CD4-positive, alpha-beta T cell treated with Interleukin-21 for 1 hour (primary cell): Measurements from ENCODE around the gene DPH7.
"Not testable (repeated sequence)": the region's sequence is repeated elsewhere in the genome, so short reads cannot be mapped to it uniquely, and the experiment has no call there.

Experiments used
- DNase-seq: peaks from one replicate; pipeline ENCODE4 v3.0.0-alpha.2; 2020

DPH7 gene

GRCh38 chr9:137578518-137579258, at the start of gene DPH7:
Gene DPH7, minus strand, starts transcription at chr9:137578925. Its CDS starts 148 bp downstream, at chr9:137578777.
- peak; percentile 94 for DNase-seq

GRCh38 chr9:137627406-137627805, 48.7 kb upstream of the DPH7 start:
- DNase-seq = not testable (repeated sequence)

- DNase-seq = no peak
Measured at GRCh38 chr9:137626464-137626863, 47.7 kb upstream of the DPH7 start.

- not testable (repeated sequence) for DNase-seq
Measured at GRCh38 chr9:137622211-137622610, 43.5 kb upstream of the DPH7 start.

- DNase-seq = peak; percentile 41
Measured at GRCh38 chr9:137621131-137621757, 42.5 kb upstream of the DPH7 start.

- DNase-seq = no peak
Measured at GRCh38 chr9:137620581-137620980, 41.9 kb upstream of the DPH7 start.

- DNase-seq = no peak
Measured at GRCh38 chr9:137620048-137620405, 41.3 kb upstream of the DPH7 start.

- DNase-seq = peak; percentile 40
Measured at GRCh38 chr9:137619240-137620047, 40.7 kb upstream of the DPH7 start.

GRCh38 chr9:137618105-137619067, 39.7 kb upstream of the DPH7 start, which contains the start of gene EHMT1:
Gene EHMT1, plus strand, starts transcription at chr9:137619005. Its CDS starts 24 bp downstream, at chr9:137619029.
- DNase-seq = peak; percentile 91

GRCh38 chr9:137615387-137615871, 36.7 kb upstream of the DPH7 start:
- DNase-seq = no peak

- DNase-seq = no peak
Measured at GRCh38 chr9:137614631-137615386, 36.1 kb upstream of the DPH7 start.

- no peak for DNase-seq
Measured at GRCh38 chr9:137613738-137614523, 35.2 kb upstream of the DPH7 start.

GRCh38 chr9:137613259-137613658, 34.5 kb upstream of the DPH7 start:
- DNase-seq = no peak

- DNase-seq = no peak
Measured at GRCh38 chr9:137612741-137613142, 34.0 kb upstream of the DPH7 start.

GRCh38 chr9:137611623-137612609, 33.2 kb upstream of the DPH7 start:
- no peak for DNase-seq

GRCh38 chr9:137610944-137611343, 32.2 kb upstream of the DPH7 start:
- no peak for DNase-seq

GRCh38 chr9:137607141-137607857, 28.6 kb upstream of the DPH7 start:
- DNase-seq = no peak

- DNase-seq = no peak
Measured at GRCh38 chr9:137606734-137607138, 28.0 kb upstream of the DPH7 start.
